KOPT-K1 (cell line): Measurements from ENCODE around the gene JUN.

Experiments used
- H3K27ac ChIP-seq: fragments of 200-600 bp; sonication (generic); 2 replicates; pipeline ENCODE4 v1.5.1; 2016; ENCODE audit warnings: antibody characterized with exemption, mild to moderate bottlenecking, low read depth, low read length; ENCODE audit not compliant: poor library complexity, severe bottlenecking
- H3K36me3 ChIP-seq: fragments of 200-600 bp; sonication (generic); 2 replicates; pipeline ENCODE4 v1.5.1; 2017; ENCODE audit warnings: antibody characterized with exemption, mild to moderate bottlenecking, low read length, moderate library complexity; ENCODE audit not compliant: insufficient read depth
- H3K9me3 ChIP-seq: fragments of 200-600 bp; sonication (generic); 2 replicates; pipeline ENCODE4 v1.5.1; 2017; ENCODE audit warnings: antibody characterized with exemption, low read length, mild to moderate bottlenecking; ENCODE audit not compliant: insufficient read depth, poor library complexity, severe bottlenecking

The JUN gene

DNA sequence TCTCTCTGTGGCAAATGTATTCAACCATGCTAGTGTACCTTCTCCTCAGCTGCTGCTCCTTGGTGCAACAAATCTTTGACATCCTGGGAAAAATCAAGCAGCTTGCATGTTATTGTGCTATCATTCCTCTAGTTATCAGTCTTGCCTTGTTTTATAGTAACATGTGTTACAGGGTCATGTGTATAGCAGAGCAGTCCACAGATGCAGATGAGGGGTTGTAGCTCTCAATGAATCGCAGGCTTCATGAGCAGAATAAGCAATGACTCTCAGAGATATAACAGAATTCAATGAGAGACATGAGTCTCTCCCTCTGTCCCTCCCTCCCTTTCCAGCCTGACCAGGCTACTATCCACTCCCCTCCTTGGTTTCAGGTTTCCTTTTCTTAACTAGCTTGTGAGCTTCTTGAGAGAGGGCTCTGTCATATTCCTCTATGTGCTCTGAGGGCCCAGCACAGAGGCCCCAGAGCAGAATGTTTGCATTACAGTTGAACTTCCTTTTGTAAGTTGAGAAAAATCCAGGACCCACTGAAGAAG, 15.1 kb upstream of the JUN start:
- Histone ChIP-seq H3K27ac (no peak overlapping the region), H3K9me3 (no peaks in the 10 kb centered on the region), H3K36me3 (no peaks in the 10 kb centered on the region)

DNA sequence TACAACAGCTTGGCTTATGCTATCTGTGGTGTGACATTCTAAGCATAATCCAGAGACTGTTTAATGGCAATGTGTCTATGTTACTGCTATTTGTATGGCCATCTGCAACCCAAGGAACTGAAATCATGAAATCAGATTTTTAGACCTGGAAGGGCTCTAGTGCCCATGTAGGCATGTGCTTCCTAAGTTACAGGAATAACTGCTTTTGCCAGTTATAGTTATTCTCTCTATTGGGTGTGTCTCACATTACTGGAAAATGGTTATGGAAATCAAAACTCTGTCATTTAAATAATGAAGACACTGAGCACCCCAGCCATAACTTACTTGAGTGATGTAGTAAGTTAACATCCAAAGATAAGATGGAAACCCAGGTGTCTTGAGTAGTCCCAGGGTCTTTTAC, 12.6 kb upstream of the JUN start:
- no peak overlapping the region for H3K27ac ChIP-seq
- H3K9me3 ChIP-seq: no peaks in the 10 kb centered on the region
- no peaks in the 10 kb centered on the region for H3K36me3 ChIP-seq

GRCh38 chr1:58794585-58794984, 10.7 kb upstream of the JUN start:
- Histone ChIP-seq H3K27ac (no peak overlapping the region), H3K9me3 (no peaks in the 10 kb centered on the region), H3K36me3 (no peaks in the 10 kb centered on the region)

DNA sequence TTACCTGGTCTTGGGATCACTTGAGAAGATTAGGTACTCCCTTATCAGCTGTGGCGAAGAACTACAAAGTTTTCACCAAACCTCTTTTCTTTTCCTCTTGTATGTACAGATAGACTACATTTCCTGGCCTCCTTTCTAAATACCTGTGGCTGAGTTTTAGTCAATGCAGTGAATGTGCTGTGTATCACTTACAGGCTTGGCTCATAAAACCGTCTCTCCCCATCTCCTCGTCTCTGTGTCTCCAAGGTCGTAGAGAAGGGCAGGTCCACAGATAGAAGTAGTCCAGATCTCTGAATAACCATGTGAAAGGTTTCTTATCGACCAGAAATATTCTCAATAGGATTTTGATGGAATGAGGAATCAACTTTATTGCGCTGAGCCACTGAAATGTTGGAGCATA, 9.0 kb upstream of the JUN start:
- H3K9me3 ChIP-seq: peaks cover 4% of the 10 kb centered on the region
- H3K27ac ChIP-seq: no peak overlapping the region
- no peaks in the 10 kb centered on the region for H3K36me3 ChIP-seq

- Histone ChIP-seq H3K36me3 (no peaks in the 10 kb centered on the region), H3K27ac (no peak overlapping the region), H3K9me3 (peaks cover 4% of the 10 kb centered on the region)
These were observed 7.3 kb upstream of the JUN start for GRCh38 chr1:58791106-58791505.

GRCh38 chr1:58789996-58790660, 6.3 kb upstream of the JUN start:
- peaks cover 4% of the 10 kb centered on the region for H3K9me3 ChIP-seq

DNA sequence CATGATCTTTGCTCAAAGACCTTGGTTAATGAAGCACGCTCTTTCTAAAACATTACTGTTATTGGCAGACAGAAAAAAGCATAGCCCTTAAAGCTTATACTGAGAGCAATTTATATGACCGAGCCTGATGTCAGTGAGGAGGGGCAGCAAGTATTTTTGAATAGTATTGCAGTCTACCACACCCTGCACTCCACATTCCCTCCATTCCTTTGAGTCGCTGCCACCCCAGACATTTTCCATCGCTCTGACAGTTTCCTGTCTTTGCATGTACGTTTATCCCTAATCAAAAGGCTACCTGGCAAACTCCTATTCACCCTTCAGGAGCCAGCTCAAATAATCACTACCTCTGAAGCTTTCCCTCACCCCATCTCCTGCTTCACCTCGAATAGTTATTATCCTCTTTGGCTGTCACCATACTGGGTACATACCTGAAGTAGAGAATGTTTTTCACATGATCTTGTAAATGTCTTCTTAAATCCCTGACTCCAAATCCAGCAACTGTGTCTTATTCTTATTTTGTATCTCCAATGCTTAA, 5.5 kb upstream of the JUN start:
- no peaks in the 10 kb centered on the region for H3K36me3 ChIP-seq
- no peak overlapping the region for H3K27ac ChIP-seq
- peaks cover 4% of the 10 kb centered on the region for H3K9me3 ChIP-seq

More at GRCh38 chr1:58789996-58790660, 6.3 kb upstream of the JUN start:
- H3K27ac ChIP-seq: no peak overlapping the region
- H3K36me3 ChIP-seq: no peaks in the 10 kb centered on the region

GRCh38 chr1:58788259-58788658, 4.4 kb upstream of the JUN start:
- peaks cover 4% of the 10 kb centered on the region for H3K9me3 ChIP-seq
- H3K36me3 ChIP-seq: no peaks in the 10 kb centered on the region
- no peak overlapping the region for H3K27ac ChIP-seq

- H3K36me3 ChIP-seq: no peaks in the 10 kb centered on the region
- no peak overlapping the region for H3K27ac ChIP-seq
- H3K9me3 ChIP-seq: peaks cover 4% of the 10 kb centered on the region
These were observed 3.0 kb upstream of the JUN start for GRCh38 chr1:58786927-58787245.

DNA sequence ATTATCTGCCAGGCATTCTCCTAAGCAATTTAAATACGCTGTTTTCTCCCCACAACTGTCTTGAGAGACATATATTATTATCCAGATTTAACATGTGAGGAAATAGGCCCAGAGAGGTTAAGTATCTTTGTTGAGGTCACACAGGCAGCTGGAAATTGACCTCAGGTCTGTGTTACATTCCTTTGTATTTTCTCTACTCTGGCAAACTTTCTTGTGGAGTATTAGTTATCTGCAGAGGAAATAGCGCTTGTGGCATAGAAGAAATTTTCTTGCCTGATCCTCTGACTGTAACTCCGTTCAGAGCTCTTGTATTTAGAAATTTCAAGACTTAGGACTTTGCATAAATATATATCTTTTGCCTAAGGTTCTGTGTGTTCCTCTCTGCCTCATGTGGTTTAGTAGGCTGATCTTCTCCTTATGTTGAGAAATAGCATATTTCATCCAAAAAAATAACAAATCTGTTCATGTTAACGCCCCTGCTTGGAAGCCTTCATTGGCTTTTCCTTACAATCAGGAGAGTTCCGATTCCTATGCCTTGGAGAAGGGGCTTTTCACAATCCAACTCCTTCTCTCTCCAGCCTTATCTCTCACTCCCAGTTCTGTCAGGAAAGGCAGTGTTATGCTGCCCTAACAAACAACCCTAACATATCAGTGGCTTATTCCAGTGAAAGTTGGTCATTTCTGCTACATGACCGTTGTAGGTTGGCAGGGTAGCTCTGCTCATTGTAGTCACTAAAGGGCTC, 2.5 kb upstream of the JUN start:
- Histone ChIP-seq H3K27ac (no peak overlapping the region), H3K36me3 (no peaks in the 10 kb centered on the region), H3K9me3 (peaks cover 4% of the 10 kb centered on the region)

GRCh38 chr1:58785442-58786058, 1.7 kb upstream of the JUN start:
- peaks cover 4% of the 10 kb centered on the region for H3K9me3 ChIP-seq
- no peaks in the 10 kb centered on the region for H3K36me3 ChIP-seq
- H3K27ac ChIP-seq: no peak overlapping the region

GRCh38 chr1:58784758-58785441, 1.1 kb upstream of the JUN start:
- Histone ChIP-seq H3K36me3 (no peaks in the 10 kb centered on the region), H3K27ac (peak overlapping the region; percentile 52), H3K9me3 (peaks cover 4% of the 10 kb centered on the region)

DNA sequence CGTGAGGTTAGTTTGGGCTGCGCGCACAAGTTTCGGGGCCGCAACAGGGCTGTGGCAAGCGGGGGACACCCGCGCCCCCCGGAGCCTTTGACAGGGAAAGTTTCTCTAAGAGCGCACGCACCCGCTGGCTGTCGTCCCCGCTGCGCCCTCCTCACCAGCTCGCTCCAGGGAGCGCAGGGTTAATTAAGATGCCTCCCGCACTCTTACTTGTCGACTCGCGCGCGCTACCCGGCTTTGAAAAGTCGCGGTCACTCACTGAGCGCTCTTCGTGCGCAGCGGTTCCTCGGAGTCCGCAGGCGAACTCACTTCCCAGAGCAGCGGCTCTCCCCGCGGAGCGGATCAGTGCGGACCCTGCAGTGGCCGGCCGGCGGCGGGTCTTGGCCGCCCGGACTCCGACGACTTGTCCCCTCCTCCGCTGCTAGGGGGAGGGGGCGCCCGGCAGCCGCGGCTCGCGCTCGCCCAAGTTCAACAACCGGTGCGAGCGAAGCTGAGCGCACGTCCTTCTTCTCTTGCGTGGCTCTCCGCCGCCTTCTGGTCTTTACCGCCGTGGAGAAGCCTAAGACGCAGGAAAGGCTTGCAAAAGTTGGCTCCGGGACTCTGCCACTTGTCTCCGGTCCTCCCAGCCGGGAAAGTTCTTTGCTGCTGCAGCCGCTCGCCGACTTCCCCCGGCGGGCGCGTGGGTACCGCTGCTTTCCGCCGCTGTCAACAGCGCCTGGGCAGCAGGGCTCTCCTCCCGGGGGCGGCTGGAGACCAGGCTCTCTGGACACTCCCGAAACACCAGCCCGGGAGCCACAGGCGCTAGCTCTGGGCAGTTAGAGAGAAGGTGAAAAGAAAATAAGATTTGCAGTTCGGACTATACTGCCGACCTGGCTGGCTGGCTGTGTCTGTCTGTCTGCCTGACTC, 506 bp downstream of the JUN start:
- H3K9me3 ChIP-seq: peaks cover 4% of the 10 kb centered on the region
- no peaks in the 10 kb centered on the region for H3K36me3 ChIP-seq
- H3K27ac ChIP-seq: peak overlapping the region; percentile 52
